ENCODE results near the gene RHBG. TPM values are rescaled to one million over a fixed set of nuclear protein-coding genes. Genes with fewer than 3 reads are reported as not detected.

RHBG gene
- total RNA-seq, 1 donor, result not detected

DNA sequence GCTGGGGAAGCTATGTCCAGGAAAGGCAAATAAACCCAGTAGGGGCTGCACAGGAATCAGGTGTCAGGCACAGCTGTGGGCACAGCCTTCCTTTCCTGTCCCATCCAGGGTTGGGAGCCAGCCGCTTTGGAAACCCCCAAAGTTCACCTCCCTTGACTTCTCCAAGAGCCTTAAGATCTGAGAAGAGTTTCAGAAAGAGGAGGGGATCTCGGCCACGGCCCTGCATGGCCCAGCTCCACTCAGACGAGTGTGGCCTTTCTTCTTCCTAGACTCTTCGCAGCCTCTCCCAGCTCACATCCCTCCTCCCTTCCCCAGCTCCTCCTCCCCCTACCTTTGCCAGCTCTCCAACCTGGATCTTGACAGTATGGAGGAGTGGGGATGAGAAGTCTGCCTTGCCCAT lies 36.7 kb downstream of the RHBG start:
- TF ChIP-seq, protein P1, sequence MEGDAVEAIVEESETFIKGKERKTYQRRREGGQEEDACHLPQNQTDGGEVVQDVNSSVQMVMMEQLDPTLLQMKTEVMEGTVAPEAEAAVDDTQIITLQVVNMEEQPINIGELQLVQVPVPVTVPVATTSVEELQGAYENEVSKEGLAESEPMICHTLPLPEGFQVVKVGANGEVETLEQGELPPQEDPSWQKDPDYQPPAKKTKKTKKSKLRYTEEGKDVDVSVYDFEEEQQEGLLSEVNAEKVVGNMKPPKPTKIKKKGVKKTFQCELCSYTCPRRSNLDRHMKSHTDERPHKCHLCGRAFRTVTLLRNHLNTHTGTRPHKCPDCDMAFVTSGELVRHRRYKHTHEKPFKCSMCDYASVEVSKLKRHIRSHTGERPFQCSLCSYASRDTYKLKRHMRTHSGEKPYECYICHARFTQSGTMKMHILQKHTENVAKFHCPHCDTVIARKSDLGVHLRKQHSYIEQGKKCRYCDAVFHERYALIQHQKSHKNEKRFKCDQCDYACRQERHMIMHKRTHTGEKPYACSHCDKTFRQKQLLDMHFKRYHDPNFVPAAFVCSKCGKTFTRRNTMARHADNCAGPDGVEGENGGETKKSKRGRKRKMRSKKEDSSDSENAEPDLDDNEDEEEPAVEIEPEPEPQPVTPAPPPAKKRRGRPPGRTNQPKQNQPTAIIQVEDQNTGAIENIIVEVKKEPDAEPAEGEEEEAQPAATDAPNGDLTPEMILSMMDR (IDR thresholded peaks at IDR 0.05; ENCODE audit: insufficient read depth, low read depth, low read length), result no peak
- no peak overlapping the region for H3K4me3 ChIP-seq (ENCODE audit: low read depth, low read length)
- DNase-seq (ENCODE audit: low read depth), result no peak

DNA sequence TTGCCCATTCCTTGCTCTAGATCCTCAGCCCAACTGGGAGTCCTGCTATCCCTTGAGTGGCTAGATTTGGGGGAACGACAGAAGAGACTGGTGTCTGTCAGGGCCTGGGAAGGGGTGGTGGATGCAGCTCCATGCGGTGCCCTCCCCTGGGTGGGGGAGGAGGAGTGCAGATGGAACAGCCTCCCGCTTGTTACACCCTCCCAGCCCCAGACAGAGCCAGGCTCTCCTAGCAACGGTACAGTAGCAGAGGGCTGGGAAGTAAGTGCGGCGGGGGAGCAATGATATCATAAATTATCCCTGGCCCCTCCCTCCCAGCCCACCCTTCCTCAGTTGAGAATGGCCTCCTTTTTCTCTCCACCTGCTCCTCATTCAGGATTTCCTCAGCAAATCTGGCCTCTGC lies 37.2 kb downstream of the RHBG start:
- H3K4me3 ChIP-seq (ENCODE audit: low read depth, low read length), result no peak overlapping the region
- TF ChIP-seq, protein P1 (IDR thresholded peaks at IDR 0.05; ENCODE audit: insufficient read depth, low read depth, low read length), result no peak
- DNase-seq (ENCODE audit: low read depth), result no peak

DNA sequence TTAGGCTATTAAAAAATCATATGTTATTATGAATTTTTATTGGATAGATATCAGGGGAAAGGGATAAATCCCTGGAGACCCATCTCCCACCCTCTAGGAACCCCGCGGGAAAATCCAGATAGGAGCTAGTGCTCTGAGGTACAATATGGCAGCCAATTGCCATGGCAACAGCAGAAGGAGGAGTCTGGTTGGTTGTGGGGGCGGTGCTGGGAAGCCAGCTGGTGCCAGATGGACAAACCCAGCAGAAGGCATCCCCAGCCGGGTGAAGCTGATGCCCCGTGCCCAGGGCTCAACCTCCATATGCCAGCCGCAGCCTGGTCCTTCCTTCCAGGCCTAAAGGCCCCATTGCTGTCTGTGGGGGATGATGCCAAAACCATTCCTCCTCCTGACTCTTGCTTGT lies 38.3 kb downstream of the RHBG start:
- TF ChIP-seq, protein P1 (IDR thresholded peaks at IDR 0.05; ENCODE audit: insufficient read depth, low read depth, low read length), result no peak
- no peak for DNase-seq (ENCODE audit: low read depth)
- H3K4me3 ChIP-seq (ENCODE audit: low read depth, low read length), result no peak overlapping the region

DNA sequence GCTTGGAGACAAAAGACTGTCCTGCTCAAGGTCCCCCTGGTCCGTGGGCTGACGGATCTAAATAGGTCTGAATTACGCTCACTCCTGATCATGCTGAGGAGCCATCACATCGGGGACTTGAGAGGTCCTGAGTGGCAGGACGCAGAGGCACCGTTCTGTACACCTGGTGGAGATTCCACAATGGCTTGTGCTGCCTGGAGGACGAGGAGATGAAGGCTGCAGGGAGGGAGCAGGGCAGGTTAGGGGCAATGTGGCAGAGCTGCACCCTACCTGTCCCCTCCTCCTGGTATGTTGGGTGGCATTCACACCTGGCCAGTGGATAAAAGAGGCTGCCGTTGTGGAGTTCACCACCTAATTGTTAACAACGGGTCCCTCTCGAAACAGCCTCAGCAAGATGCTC lies 38.7 kb downstream of the RHBG start:
- DNase-seq (ENCODE audit: low read depth), result no peak
- H3K4me3 ChIP-seq (ENCODE audit: low read depth, low read length), result no peak overlapping the region
- TF ChIP-seq, protein P1 (IDR thresholded peaks at IDR 0.05; ENCODE audit: insufficient read depth, low read depth, low read length), result no peak

DNA sequence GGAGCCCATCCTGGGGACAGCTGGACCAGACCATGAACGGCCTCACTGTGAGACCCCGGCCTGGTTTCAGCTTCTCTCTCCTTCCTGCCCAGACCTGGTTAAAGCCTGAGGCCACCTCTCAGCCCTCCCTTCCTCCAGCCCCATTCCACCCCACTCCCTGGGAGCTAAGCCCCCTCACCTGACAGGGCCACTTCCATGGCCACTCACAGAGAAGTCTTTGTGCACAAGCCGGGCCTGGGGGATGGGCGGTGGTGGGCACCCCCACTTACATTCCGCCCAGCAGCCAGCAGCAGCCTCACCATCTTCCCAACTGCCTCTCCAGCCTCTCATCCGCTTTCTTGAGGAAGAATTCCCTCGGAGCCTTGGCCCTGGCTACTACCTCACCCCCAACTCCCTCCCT lies 40.4 kb downstream of the RHBG start:
- no peak overlapping the region for H3K4me3 ChIP-seq (ENCODE audit: low read depth, low read length)
- TF ChIP-seq, protein P1 (IDR thresholded peaks at IDR 0.05; ENCODE audit: insufficient read depth, low read depth, low read length), result no peak
- DNase-seq (ENCODE audit: low read depth), result no peak

DNA sequence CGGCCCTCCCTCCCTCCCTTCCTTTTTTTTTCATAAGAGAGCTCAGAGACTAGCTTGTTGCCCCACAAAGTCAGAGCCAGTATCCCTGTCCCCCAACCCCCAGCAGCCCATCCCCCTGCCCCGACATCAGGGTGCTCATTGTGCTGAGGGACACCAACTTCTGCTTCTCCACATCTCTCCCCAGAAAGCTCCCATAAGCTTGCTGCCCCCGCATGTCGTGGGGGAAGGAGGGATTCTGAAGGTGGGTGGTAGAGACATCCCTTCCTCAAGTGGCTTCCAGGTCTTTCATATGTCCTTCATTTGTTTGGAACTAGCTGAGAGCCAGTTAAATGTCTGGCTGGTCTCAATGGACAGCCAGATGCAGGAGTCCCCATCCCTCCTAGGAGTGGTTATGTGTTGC lies 41.2 kb downstream of the RHBG start:
- no peak for DNase-seq (ENCODE audit: low read depth)
- TF ChIP-seq, protein P1 (IDR thresholded peaks at IDR 0.05; ENCODE audit: insufficient read depth, low read depth, low read length), result no peak
- H3K4me3 ChIP-seq (ENCODE audit: low read depth, low read length), result no peak overlapping the region

DNA sequence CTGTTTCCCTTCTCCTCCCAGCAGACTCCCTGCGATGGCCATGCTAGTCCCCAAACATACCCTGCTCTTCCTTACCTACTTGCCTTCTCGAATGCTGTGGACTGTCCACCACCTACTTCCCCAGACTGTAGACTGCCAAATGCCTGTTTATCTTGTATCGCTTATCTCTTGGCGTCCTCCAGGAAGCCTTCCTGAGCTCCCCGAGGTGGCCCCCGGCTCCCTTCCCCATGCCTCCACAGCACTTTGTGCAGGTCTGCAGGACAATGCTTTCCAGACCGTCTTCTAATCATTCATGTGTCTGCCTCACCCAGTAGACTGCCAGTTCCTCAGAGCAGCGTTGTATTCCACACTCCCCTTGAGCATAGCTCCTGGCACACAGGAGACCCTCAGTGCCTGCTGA lies 41.7 kb downstream of the RHBG start:
- H3K4me3 ChIP-seq (ENCODE audit: low read depth, low read length), result no peak overlapping the region
- TF ChIP-seq, protein P1 (IDR thresholded peaks at IDR 0.05; ENCODE audit: insufficient read depth, low read depth, low read length), result no peak
- DNase-seq (ENCODE audit: low read depth), result no peak
